Stimulated activated naive CD8-positive, alpha-beta T cell treated with anti-CD3 and anti-CD28 coated beads, Interleukin-15, amount 100 ng/mL, for 72 hours (primary cell): ENCODE results near the gene CCDC57.

Experiments used
- ATAC-seq: fragments of 150-1000 bp; cut with Tn5 transposase; 2 replicates; pipeline ENCODE4 v1.10.0; 2021; ENCODE audit warnings: mild to moderate bottlenecking, moderate library complexity
- DNase-seq, 2 donors: peaks; one replicate each; pipeline ENCODE4 v3.0.0; 2021 to 2022
- H3K27ac Mint-ChIP-seq, 2 donors: one replicate each; pipeline ENCODE4 v1.8.0; 2022; ENCODE audit warnings: mild to moderate bottlenecking in 2 of 2, mixed read lengths in 2 of 2, moderate library complexity in 2 of 2
- H3K27me3 Mint-ChIP-seq: one replicate; pipeline ENCODE4 v1.8.0; 2022; ENCODE audit warnings: mixed read lengths
- H3K4me1 Mint-ChIP-seq: one replicate; pipeline ENCODE4 v1.8.0; 2022; ENCODE audit warnings: mild to moderate bottlenecking, mixed read lengths
- H3K4me3 Mint-ChIP-seq, 2 donors: one replicate each; pipeline ENCODE4 v1.8.0; 2022; ENCODE audit warnings: mild to moderate bottlenecking in 2 of 2, mixed read lengths in 2 of 2, moderate library complexity in 1 of 2
- H3K9me3 Mint-ChIP-seq, 2 donors: one replicate each; pipeline ENCODE4 v1.8.0; 2022; ENCODE audit warnings: mixed read lengths in 2 of 2

The CCDC57 gene

GRCh38 chr17:82248815-82249674 lies 36.4 kb upstream of the CCDC57 start:
- Mint-ChIP-seq H3K27ac (peak overlapping the region in 1 of 2 donors; percentile 65), H3K27me3 (no peaks in the 10 kb centered on the region), H3K9me3 (no peaks in the 10 kb centered on the region), H3K4me1 (peaks cover 46% of the 10 kb centered on the region), H3K4me3 (no peak overlapping the region)
- no peak for DNase-seq
- ATAC-seq = no peak

DNA sequence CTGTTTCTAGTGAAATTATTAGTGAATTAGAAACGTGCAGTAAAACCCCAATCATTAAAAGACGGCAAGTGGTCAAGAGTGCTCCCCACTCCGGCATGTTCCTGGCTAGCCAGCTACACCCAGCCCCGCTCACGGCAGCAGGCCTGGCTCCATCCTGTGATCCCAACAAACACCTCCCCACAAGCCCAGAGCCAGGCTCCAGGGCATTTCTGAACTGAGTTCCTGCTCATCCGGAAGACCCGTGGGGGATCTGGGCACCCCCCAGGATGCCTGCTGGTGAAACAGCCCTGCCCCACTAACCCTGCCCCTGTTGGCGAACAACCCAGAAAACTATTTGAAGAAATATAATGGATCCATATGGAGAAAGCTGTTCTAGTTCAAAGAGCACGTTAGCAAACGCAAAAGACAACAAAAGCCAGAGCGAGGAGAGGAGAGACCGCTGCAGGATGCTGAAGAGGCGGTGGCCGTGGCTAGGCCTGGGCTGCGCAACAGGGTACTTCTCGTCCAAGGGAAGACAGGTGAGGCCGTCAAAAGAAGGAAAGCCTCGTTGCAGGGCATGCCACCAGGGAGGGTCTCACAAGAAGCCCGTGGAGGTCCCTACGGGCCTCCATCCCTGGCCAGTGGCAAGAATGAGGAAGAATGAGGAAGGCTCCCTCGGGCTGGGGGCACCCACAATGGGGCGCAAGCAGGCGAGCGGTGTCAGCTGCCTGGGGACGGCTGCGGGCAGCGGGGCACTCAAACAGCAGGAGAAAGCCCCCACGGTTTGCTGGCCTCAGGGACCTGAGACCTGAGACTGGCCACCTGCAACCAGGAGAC lies 35.4 kb upstream of the CCDC57 start:
- peak overlapping the region in 1 of 2 donors; percentile 88 for H3K27ac Mint-ChIP-seq
- DNase-seq = no peak
- no peaks in the 10 kb centered on the region for H3K27me3 Mint-ChIP-seq
- peaks cover 53% of the 10 kb centered on the region for H3K4me1 Mint-ChIP-seq
- H3K4me3 Mint-ChIP-seq = no peak overlapping the region
- no peaks in the 10 kb centered on the region for H3K9me3 Mint-ChIP-seq
- ATAC-seq = no peak

DNA sequence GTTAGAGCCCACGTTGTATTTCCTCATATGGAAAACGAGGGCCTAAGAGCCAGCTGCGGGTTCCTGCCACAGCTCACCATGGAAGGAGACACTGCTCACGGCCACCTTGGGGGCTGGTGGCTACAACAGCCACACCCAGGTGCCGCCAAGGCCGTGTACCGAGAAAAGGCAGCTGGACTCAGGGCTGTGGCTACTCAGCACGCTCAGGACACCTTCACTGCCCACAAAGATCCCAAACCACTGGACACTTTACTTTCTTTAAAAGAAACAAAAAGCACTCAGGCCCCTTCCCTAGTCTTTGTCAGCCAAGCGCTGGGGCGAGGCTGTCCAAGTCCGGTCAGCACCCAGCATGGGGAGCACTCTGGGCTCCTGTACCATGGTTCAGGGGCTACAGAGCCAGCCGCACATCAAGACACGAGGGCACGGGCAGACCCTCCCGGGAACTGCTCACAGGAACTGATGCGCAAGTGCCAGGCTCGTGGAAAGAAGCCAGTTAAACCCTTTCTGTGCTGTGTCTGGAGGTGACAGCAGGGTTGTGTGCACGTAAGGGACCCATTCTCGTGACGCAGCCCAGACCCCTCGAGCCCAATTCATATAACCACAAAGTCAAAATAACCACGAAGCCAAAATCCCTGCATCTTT lies 34.7 kb upstream of the CCDC57 start:
- no peak overlapping the region for H3K4me3 Mint-ChIP-seq
- no peak for DNase-seq
- peaks cover 61% of the 10 kb centered on the region for H3K4me1 Mint-ChIP-seq
- no peak for ATAC-seq
- H3K27ac Mint-ChIP-seq = peak overlapping the region; percentile 57 to 81
- H3K27me3 Mint-ChIP-seq = no peaks in the 10 kb centered on the region
- no peaks in the 10 kb centered on the region for H3K9me3 Mint-ChIP-seq

DNA sequence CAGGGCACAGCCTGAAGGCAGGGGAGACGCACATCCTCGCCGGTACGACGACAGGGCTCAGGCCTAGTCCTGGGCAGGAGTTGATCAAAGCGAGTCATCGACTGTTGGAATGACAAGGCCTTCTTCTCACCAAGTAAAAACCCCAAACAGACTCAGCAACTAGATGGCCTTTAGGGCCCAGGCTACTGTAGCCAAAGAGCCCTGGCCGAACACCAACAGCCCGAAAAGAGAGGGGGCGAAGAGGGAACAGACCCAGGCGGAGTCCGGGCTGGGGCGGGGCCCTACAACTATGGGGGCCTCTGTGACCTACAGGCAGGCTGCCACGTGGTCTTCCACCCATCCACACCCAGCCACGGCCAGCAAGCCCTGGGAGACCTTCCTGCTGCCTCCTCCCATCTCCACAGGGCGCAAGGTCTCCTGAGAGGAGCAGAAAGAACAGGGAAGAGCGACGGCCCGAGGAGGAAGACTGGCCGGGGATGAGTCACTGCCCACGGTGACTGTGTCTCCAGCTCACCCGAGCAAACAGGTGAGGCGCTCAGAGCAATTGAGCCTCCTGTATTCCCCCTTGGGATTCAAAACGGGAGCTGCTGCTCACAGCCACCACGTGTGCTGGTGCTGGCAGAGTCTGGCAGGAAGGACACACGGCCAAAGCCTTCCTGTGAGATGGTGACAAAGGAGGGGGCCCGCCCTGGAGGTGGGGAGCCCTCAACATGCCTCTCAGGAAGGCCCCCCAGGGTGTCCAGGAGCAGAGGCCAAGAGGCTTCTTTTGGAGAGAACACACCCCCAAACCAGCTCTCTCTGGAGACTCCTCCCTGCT lies 33.9 kb upstream of the CCDC57 start:
- no peaks in the 10 kb centered on the region for H3K9me3 Mint-ChIP-seq
- peaks cover 68% of the 10 kb centered on the region for H3K4me1 Mint-ChIP-seq
- H3K27ac Mint-ChIP-seq = peak overlapping the region in 1 of 2 donors; percentile 81
- DNase-seq = no peak
- no peak overlapping the region for H3K4me3 Mint-ChIP-seq
- H3K27me3 Mint-ChIP-seq = no peaks in the 10 kb centered on the region
- no peak for ATAC-seq

DNA sequence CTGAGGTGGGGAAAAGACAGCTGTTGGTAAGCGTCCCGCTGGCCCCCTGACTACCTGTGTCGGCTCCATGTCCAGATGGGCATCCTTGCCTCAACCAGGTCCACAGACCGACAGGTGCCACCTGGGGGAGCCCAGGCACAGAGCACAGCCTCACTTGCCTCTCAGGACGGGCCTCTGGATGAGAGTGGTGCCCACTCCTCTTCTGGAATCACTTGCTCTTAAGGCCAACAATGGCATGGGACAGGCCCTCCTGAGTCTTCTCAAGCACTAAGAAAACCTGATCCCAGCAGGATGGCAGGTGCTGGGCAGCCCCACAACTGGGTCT lies 33.4 kb upstream of the CCDC57 start:
- H3K27me3 Mint-ChIP-seq = no peaks in the 10 kb centered on the region
- ATAC-seq (no peak), DNase-seq (no peak)
- no peak overlapping the region for H3K4me3 Mint-ChIP-seq
- peaks cover 74% of the 10 kb centered on the region for H3K4me1 Mint-ChIP-seq
- peak overlapping the region in 1 of 2 donors; percentile 81 for H3K27ac Mint-ChIP-seq
- H3K9me3 Mint-ChIP-seq = no peaks in the 10 kb centered on the region

DNA sequence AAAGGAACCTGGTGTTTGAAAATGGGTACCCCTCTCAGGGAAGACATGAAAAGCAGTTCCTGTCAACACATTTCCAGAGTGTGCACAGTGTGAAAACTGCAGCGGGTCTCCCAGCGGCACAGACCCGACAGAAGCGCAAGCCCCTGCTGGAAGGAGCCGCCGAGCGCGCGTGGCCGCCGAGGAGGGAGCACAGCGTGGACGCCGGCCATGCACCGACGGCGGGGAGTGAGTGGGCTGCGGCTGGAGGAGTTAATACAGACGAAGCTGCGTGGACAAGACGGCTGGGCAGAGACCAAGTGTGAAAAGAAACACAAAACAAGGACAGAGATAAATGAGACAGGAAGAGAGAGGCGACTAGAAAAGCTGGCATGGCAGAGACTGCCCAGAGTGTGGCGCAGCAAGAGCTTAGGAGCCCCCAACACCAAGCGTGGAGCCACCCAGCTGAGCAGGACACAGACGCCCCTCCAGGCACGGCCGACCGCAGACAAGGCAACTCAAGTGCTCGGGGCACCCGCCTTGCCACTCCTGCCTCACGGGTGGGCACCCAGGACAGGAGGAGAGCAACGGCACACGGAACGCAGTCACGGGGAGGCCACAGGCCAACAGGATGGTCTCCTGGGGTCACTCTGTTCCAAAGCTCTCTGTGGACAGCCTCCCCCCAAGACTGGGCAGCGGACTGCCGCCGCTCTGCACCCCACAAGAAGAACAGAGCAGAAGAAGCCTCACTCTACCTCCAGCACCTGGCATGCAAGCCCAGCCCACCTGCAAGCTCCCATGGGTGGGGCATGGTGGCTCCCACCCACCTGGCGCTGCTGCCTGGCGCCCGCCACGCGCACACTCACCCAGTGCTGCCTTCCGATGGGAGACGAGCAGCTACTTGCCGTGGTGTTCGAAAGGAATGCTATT lies 32.7 kb upstream of the CCDC57 start:
- peak overlapping the region in 1 of 2 donors; percentile 81 for H3K27ac Mint-ChIP-seq
- no peak for ATAC-seq
- H3K4me3 Mint-ChIP-seq = no peak overlapping the region
- peaks cover 80% of the 10 kb centered on the region for H3K4me1 Mint-ChIP-seq
- DNase-seq = no peak
- no peaks in the 10 kb centered on the region for H3K27me3 Mint-ChIP-seq
- H3K9me3 Mint-ChIP-seq = no peaks in the 10 kb centered on the region

DNA sequence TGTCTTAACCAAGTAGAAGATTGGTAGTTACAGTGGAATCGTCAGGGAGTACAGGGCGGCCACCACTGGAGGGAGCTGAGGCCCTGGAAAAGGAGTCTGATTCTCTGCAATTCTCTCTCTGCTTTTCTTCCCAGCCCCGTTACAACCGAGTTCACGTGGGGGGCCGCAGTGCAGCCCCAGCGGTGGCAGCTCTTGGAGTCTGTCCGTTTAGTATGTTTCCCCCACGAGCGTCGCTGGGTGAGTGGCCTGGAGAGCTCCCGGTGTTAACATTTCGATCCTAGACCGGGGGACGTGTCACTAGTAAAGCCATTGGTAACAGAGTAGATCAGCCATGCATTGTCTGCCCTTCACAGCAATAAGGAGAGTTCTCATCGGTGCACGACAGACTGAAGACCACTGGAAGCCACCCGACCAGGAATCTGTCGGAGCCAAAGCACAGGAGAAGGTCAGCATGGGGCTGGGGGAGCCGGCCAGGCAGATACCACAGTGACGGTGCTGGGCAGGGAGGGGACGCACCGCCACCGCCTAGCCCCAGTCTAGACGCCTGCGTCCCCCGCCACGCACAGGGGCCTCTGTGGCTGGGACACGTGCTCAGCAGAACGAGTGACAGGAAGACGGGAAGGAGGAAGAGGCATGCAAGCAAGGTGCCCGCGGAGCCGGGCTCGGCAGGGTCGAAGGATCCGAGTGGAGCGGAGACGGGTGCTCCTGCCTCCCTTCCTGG lies 31.9 kb upstream of the CCDC57 start:
- peak overlapping the region in 1 of 2 donors; percentile 61 for H3K27ac Mint-ChIP-seq
- no peaks in the 10 kb centered on the region for H3K9me3 Mint-ChIP-seq
- H3K4me3 Mint-ChIP-seq = no peak overlapping the region
- ATAC-seq = no peak
- no peaks in the 10 kb centered on the region for H3K27me3 Mint-ChIP-seq
- peaks cover 88% of the 10 kb centered on the region for H3K4me1 Mint-ChIP-seq
- DNase-seq = no peak

DNA sequence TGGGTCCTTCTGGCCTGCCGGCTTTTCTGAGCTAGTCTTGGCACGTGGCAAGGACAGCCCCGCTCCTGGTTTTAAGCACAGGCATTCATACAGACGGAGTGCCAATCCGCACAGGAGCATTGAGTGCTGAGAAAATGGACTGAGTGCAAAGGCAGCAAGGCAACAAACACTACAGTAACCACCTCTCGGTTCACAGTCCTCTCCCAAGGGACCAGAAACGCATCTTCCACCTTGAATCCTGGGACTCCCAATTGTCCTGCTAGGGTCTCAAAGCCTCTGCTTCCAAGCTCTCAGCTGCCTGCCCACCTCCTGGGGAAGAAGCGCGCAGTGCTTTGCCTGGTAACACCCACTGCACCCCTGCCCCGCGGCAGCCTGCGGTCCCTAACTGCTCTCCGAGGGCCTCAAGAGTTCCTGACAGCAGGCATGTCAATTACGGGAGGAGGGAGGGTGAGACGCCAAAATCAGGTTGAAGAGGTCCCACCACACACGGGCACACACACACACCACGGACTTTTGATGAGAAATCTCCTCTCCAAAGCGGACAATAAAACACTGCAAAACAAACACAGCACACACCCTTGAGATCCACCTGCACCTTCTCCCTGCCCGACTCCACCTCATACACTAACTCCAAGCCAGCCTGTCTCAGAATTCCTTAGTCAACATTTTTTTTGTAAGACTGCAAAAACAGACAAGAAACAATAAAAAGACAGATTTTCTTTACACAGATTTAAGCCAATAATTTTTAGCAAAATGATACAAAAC lies 31.2 kb upstream of the CCDC57 start:
- Mint-ChIP-seq H3K27ac (peak overlapping the region in 1 of 2 donors; percentile 39), H3K4me1 (peaks cover 94% of the 10 kb centered on the region), H3K9me3 (no peaks in the 10 kb centered on the region), H3K4me3 (no peak overlapping the region), H3K27me3 (no peaks in the 10 kb centered on the region)
- no peak for DNase-seq
- ATAC-seq = no peak

DNA sequence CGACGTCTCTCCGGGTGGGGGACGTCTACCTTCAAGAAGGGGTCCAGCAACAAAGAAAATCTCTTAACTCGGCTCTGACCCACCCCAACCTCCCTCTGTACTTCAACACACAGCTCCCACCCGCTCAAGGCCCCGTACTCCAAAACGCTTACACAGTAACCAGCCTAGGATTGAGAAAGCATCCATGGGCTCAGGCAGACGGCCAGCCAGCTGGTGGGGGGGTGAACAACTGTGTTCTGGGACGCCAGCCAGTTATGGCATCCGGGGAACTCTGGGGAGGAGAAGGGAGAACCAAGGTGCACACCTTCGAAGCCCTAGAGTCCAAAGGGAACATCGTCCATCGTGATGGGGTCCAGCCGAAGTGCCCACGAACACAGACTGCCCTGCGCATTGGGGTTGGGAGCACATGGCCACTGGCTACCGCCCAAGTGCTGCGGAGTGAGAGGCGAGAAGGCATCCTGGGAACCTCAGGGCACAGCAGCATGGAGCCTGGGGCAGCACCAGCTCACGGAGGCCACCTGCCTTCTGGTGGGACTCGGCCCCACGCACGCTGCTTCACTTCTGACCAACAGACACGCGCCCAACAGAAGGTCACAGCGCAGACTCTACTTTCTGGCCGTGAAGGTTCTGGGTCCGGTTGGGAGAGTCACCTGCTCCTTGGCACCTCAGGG lies 30.5 kb upstream of the CCDC57 start:
- ATAC-seq (no peak), DNase-seq (no peak)
- Mint-ChIP-seq H3K4me1 (peaks cover 94% of the 10 kb centered on the region), H3K9me3 (no peaks in the 10 kb centered on the region), H3K27ac (no peak overlapping the region), H3K27me3 (no peaks in the 10 kb centered on the region), H3K4me3 (no peak overlapping the region)

GRCh38 chr17:82242698-82242976 lies 30.0 kb upstream of the CCDC57 start:
- H3K9me3 Mint-ChIP-seq = no peaks in the 10 kb centered on the region
- peaks cover 94% of the 10 kb centered on the region for H3K4me1 Mint-ChIP-seq
- H3K4me3 Mint-ChIP-seq = no peak overlapping the region
- H3K27ac Mint-ChIP-seq = peak overlapping the region in 1 of 2 donors; percentile 71
- ATAC-seq (no peak), DNase-seq (no peak)
- H3K27me3 Mint-ChIP-seq = no peaks in the 10 kb centered on the region

GRCh38 chr17:82241926-82242697 lies 29.5 kb upstream of the CCDC57 start:
- no peak for DNase-seq
- peak; percentile 5 for ATAC-seq
- peak overlapping the region; percentile 82 to 95 for H3K27ac Mint-ChIP-seq
- no peaks in the 10 kb centered on the region for H3K9me3 Mint-ChIP-seq
- peak overlapping the region in 1 of 2 donors; percentile 39 for H3K4me3 Mint-ChIP-seq
- H3K27me3 Mint-ChIP-seq = no peaks in the 10 kb centered on the region
- peaks cover 93% of the 10 kb centered on the region for H3K4me1 Mint-ChIP-seq

- H3K4me3 Mint-ChIP-seq = peak overlapping the region; percentile 39 to 61
- H3K27ac Mint-ChIP-seq = peak overlapping the region; percentile 82 to 95
- H3K4me1 Mint-ChIP-seq = peaks cover 90% of the 10 kb centered on the region
- no peaks in the 10 kb centered on the region for H3K27me3 Mint-ChIP-seq
- ATAC-seq = peak; percentile 63
- no peaks in the 10 kb centered on the region for H3K9me3 Mint-ChIP-seq
- DNase-seq = peak in 1 of 2 donors; percentile 66
Observed at GRCh38 chr17:82241183-82241925, 28.7 kb upstream of the CCDC57 start.
